ENCODE data around the gene AHDC1. TPM values are rescaled to one million over a fixed set of nuclear protein-coding genes. Genes with fewer than 3 reads are reported as not detected.

Gene AHDC1
- total and polyA plus RNA-seq, 9 of the 15 experiments (the other 6 are each of a cell fraction or from before 2014, with no cell fraction given) = 0.21 to 36.4 (median 4.7) TPM

DNA sequence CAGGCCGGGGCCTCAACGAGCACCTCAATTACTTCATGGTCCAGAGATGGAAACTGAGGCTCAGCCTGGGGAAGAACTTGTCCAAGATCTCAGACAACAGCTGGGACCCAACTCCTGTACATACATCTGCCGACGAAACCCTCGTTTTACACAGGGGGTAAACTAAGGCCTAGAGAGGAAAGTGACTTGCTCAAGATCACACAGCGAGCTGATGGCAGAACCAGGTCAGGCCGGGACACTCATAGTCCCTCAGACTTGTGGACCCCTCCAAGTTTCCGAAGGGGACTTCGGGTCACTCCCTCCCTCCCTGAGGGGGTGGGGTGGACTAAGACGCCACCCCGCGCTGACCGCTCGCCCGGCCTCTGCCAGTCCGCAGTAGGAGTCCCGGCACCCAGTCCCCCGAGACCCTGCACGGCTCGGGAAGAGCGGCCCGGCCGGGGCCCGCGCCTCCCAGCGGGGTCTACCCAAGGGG lies 114.4 kb downstream of the AHDC1 start (continued):
- no peak for TF ChIP-seq ZEB2 (IDR thresholded peaks at IDR 0.05)
- TF ChIP-seq ELF2 (CRISPR knock-in tag; IDR thresholded peaks at IDR 0.05) = no peak
- no peak for TF ChIP-seq SRF (CRISPR knock-in tag; IDR thresholded peaks at IDR 0.05)
- TF ChIP-seq POU5F1 (IDR thresholded peaks at IDR 0.05; ENCODE audit: borderline replicate concordance, low read depth, low read length, partially characterized antibody) = no peak
- TF ChIP-seq ZKSCAN8 (CRISPR knock-in tag; IDR thresholded peaks at IDR 0.05) = no peak
- no peak for TF ChIP-seq CBFA2T3 (IDR thresholded peaks at IDR 0.05)
- TF ChIP-seq NR1H2 (CRISPR knock-in tag; IDR thresholded peaks at IDR 0.05) = 0 out of 2 replicates have a peak, but pooled peaks have one; percentile 94
- TF ChIP-seq HMGN3 (IDR thresholded peaks at IDR 0.05; ENCODE audit: borderline replicate concordance, extremely low read depth, insufficient read length, low read depth, low read length) = no peak
- TF ChIP-seq CTBP1 (IDR thresholded peaks at IDR 0.05; ENCODE audit: borderline replicate concordance) = peak; percentile 55; the same call in 1 of the 2 replicates
- TF ChIP-seq GABPB1 (CRISPR knock-in tag; IDR thresholded peaks at IDR 0.05) = peak; percentile 22; the same call in 1 of the 2 replicates
- no peak; the same call in 1 of the 2 replicates for TF ChIP-seq MYNN (IDR thresholded peaks at IDR 0.05)
- TF ChIP-seq MYNN (CRISPR knock-in tag; IDR thresholded peaks at IDR 0.05) = no peak
- no peak for TF ChIP-seq ZNF41 (CRISPR knock-in tag; conservative IDR thresholded peaks at IDR 0.05)
- TF ChIP-seq, protein P1, sequence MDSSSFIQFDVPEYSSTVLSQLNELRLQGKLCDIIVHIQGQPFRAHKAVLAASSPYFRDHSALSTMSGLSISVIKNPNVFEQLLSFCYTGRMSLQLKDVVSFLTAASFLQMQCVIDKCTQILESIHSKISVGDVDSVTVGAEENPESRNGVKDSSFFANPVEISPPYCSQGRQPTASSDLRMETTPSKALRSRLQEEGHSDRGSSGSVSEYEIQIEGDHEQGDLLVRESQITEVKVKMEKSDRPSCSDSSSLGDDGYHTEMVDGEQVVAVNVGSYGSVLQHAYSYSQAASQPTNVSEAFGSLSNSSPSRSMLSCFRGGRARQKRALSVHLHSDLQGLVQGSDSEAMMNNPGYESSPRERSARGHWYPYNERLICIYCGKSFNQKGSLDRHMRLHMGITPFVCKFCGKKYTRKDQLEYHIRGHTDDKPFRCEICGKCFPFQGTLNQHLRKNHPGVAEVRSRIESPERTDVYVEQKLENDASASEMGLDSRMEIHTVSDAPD (CRISPR knock-in tag; IDR thresholded peaks at IDR 0.05) = no peak
- no peak for TF ChIP-seq HCFC1 (IDR thresholded peaks at IDR 0.05; ENCODE audit: low read depth, low read length)
- no peak for TF ChIP-seq ARHGAP35 (IDR thresholded peaks at IDR 0.05; ENCODE audit: partially characterized antibody)
- TF ChIP-seq, protein P2, sequence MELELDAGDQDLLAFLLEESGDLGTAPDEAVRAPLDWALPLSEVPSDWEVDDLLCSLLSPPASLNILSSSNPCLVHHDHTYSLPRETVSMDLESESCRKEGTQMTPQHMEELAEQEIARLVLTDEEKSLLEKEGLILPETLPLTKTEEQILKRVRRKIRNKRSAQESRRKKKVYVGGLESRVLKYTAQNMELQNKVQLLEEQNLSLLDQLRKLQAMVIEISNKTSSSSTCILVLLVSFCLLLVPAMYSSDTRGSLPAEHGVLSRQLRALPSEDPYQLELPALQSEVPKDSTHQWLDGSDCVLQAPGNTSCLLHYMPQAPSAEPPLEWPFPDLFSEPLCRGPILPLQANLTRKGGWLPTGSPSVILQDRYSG (tag; conservative IDR thresholded peaks at IDR 0.05; ENCODE audit: low read depth) = no peak
- TF ChIP-seq FOSL1 (tag; conservative IDR thresholded peaks at IDR 0.05) = no peak
- TF ChIP-seq TBL1XR1 (IDR thresholded peaks at IDR 0.05; ENCODE audit: low read length in 2 of 2) = no peak
- TF ChIP-seq ZBTB17 (CRISPR knock-in tag; IDR thresholded peaks at IDR 0.05) = no peak
- no peak for TF ChIP-seq HOXB6 (CRISPR knock-in tag; IDR thresholded peaks at IDR 0.05; ENCODE audit: borderline replicate concordance)
- no peak for TF ChIP-seq GATAD2B (IDR thresholded peaks at IDR 0.05; ENCODE audit: borderline replicate concordance)
- TF ChIP-seq DPF2 (IDR thresholded peaks at IDR 0.05) = no peak
- TF ChIP-seq CHCHD3 (CRISPR knock-in tag; IDR thresholded peaks at IDR 0.05) = no peak; the same call in 1 of the 2 replicates
- no peak for TF ChIP-seq TCF7L2 (IDR thresholded peaks at IDR 0.05; ENCODE audit: low read depth, low read length)
- no peak for TF ChIP-seq PPARD (CRISPR knock-in tag; IDR thresholded peaks at IDR 0.05)
- no peak for TF ChIP-seq RB1 (IDR thresholded peaks at IDR 0.05; ENCODE audit: low read depth)
- no peak for TF ChIP-seq ZNF3 (CRISPR knock-in tag; IDR thresholded peaks at IDR 0.05)
- no peak for TF ChIP-seq DNMT1 (IDR thresholded peaks at IDR 0.05)
- TF ChIP-seq POLR2A (conservative IDR thresholded peaks at IDR 0.05) = no peak
- TF ChIP-seq, protein P3, sequence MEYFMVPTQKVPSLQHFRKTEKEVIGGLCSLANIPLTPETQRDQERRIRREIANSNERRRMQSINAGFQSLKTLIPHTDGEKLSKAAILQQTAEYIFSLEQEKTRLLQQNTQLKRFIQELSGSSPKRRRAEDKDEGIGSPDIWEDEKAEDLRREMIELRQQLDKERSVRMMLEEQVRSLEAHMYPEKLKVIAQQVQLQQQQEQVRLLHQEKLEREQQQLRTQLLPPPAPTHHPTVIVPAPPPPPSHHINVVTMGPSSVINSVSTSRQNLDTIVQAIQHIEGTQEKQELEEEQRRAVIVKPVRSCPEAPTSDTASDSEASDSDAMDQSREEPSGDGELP (CRISPR knock-in tag; IDR thresholded peaks at IDR 0.05; ENCODE audit: borderline replicate concordance) = peak; percentile 6; the same call in 1 of the 2 replicates
- no peak for TF ChIP-seq CBFA2T2 (conservative IDR thresholded peaks at IDR 0.05)

Data from K562 (cell line).